DND-41 (cell line): Measurements from ENCODE around the gene LRRC27.

Source experiments
- ATAC-seq: fragments of 200-7000 bp; cut with Tn5 transposase; 3 replicates; pipeline ENCODE4 v1.9.1; 2021; ENCODE audit warnings: low read depth; ENCODE audit not compliant: insufficient read depth
- DNase-seq: peaks from one replicate; pipeline ENCODE4 v3.0.0-alpha.2; 2020
- H2AFZ ChIP-seq: 2 replicates; pipeline ENCODE4 v1.6.0; 2012; ENCODE audit warnings: low read depth, low read length
- H3K27ac ChIP-seq: 2 replicates; pipeline ENCODE4 v1.5.1; 2012; ENCODE audit warnings: low read length, inconsistent platforms
- H3K27me3 ChIP-seq: fragments of 200-600 bp; sonication (generic); 2 replicates; pipeline ENCODE4 v1.6.0; 2012; ENCODE audit warnings: low read length, mild to moderate bottlenecking, inconsistent platforms; ENCODE audit not compliant: insufficient read depth, poor library complexity
- H3K36me3 ChIP-seq: 2 replicates; pipeline ENCODE4 v1.5.1; 2012; ENCODE audit warnings: low read length, inconsistent platforms; ENCODE audit not compliant: insufficient read depth
- H3K4me1 ChIP-seq: 2 replicates; pipeline ENCODE4 v1.5.1; 2012; ENCODE audit warnings: mild to moderate bottlenecking, low read length; ENCODE audit not compliant: insufficient read depth
- H3K4me2 ChIP-seq: 2 replicates; pipeline ENCODE4 v1.6.0; 2012; ENCODE audit warnings: mild to moderate bottlenecking, moderate library complexity, low read length, inconsistent platforms; ENCODE audit not compliant: insufficient read depth
- H3K4me3 ChIP-seq, 2 experiments: fragments of 200-600 bp in 1 of 2; shearing (Covaris generic) in 1 of 2; 2 replicates each; pipeline ENCODE4 v1.5.1; 2012 to 2016; ENCODE audit warnings: inconsistent platforms in 2 of 2, low read length in 2 of 2, mild to moderate bottlenecking in 2 of 2, low read depth in 1 of 2, moderate library complexity in 1 of 2
- H3K79me2 ChIP-seq: 2 replicates; pipeline ENCODE4 v1.6.0; 2012; ENCODE audit warnings: low read length, inconsistent platforms; ENCODE audit not compliant: insufficient read depth
- H3K9ac ChIP-seq: 2 replicates; pipeline ENCODE4 v1.6.0; 2012; ENCODE audit warnings: low read depth, mild to moderate bottlenecking, inconsistent platforms, low read length, moderate library complexity
- H3K9me3 ChIP-seq: 2 replicates; pipeline ENCODE4 v1.5.1; 2012; ENCODE audit warnings: low read length, moderate library complexity, mild to moderate bottlenecking, inconsistent platforms; ENCODE audit not compliant: insufficient read depth, severe bottlenecking
- H4K20me1 ChIP-seq: 2 replicates; pipeline ENCODE4 v1.6.0; 2012; ENCODE audit warnings: low read length; ENCODE audit not compliant: insufficient read depth
- CTCF ChIP-seq: IDR thresholded peaks from 2 replicates; pipeline ENCODE4 v1.5.1; 2012; ENCODE audit warnings: borderline replicate concordance, low read length, moderate library complexity, mild to moderate bottlenecking; ENCODE audit not compliant: poor library complexity, severe bottlenecking; ENCODE audit errors: extremely low read depth
- EZH2 ChIP-seq: IDR thresholded peaks from 3 replicates; pipeline ENCODE4 v1.6.1; 2012; ENCODE audit warnings: borderline replicate concordance, low read depth, mild to moderate bottlenecking, moderate library complexity, low read length, inconsistent platforms; ENCODE audit not compliant: severe bottlenecking

LRRC27 gene

GRCh38 chr10:132390921-132391675, 59.1 kb downstream of the LRRC27 start:
- DNase-seq (no peak), ATAC-seq (no peak)
- TF ChIP-seq CTCF (no peak), EZH2 (no peak)
- Histone ChIP-seq H3K79me2 (no peaks in the 10 kb centered on the region), H3K4me3 (no peak overlapping the region), H3K36me3 (no peaks in the 10 kb centered on the region), H3K27me3 (no peaks in the 10 kb centered on the region), H3K9ac (no peak overlapping the region), H3K9me3 (no peaks in the 10 kb centered on the region), H2AFZ (no peak overlapping the region), H3K4me2 (no peak overlapping the region), H3K4me1 (peaks cover 11% of the 10 kb centered on the region), H4K20me1 (0 out of 2 replicates have a peak, but pooled peaks cover 8% of the 10 kb centered on the region), H3K27ac (no peak overlapping the region)

GRCh38 chr10:132391676-132392020, 59.7 kb downstream of the LRRC27 start:
- ATAC-seq: no peak
- Histone ChIP-seq H4K20me1 (0 out of 2 replicates have a peak, but pooled peaks cover 8% of the 10 kb centered on the region), H3K79me2 (no peaks in the 10 kb centered on the region), H3K4me1 (peaks cover 15% of the 10 kb centered on the region), H3K4me3 (no peak overlapping the region), H3K9ac (no peak overlapping the region), H3K4me2 (no peak overlapping the region), H3K9me3 (no peaks in the 10 kb centered on the region), H3K27me3 (no peaks in the 10 kb centered on the region), H3K27ac (no peak overlapping the region), H2AFZ (no peak overlapping the region), H3K36me3 (no peaks in the 10 kb centered on the region)
- no peak for TF ChIP-seq EZH2
- no peak for TF ChIP-seq CTCF
- DNase-seq: no peak

- no peaks in the 10 kb centered on the region for H3K27me3 ChIP-seq
- H4K20me1 ChIP-seq: 0 out of 2 replicates have a peak, but pooled peaks cover 8% of the 10 kb centered on the region
- H3K79me2 ChIP-seq: no peaks in the 10 kb centered on the region
- DNase-seq (no peak), ATAC-seq (no peak)
- H3K9ac ChIP-seq: no peak overlapping the region
- no peaks in the 10 kb centered on the region for H3K9me3 ChIP-seq
- no peak overlapping the region for H3K4me2 ChIP-seq
- H3K4me3 ChIP-seq: no peak overlapping the region
- no peak overlapping the region for H3K27ac ChIP-seq
- no peak for TF ChIP-seq CTCF
- TF ChIP-seq EZH2: no peak
- no peak overlapping the region for H2AFZ ChIP-seq
- no peaks in the 10 kb centered on the region for H3K36me3 ChIP-seq
- H3K4me1 ChIP-seq: peaks cover 14% of the 10 kb centered on the region
Observed at GRCh38 chr10:132392184-132392800, 60.3 kb downstream of the LRRC27 start.
